Tibial artery (tissue), 4 donors: ENCODE data around the gene PRRC2C.

Experiments
- DNase-seq, 2 donors: peaks; one replicate each; pipeline ENCODE4 v3.0.0-alpha.2; 2019
- H3K27ac ChIP-seq, 2 donors: fragments of 200-600 bp; sonication (generic) in 1 of 2; 1 replicate in 1 of 2; 2 replicates in 1 of 2; pipeline ENCODE4 v1.5.1; 2018 to 2019; ENCODE audit warnings: mild to moderate bottlenecking in 1 of 2
- H3K27me3 ChIP-seq, 2 donors: fragments of 200-600 bp; sonication (generic) in 1 of 2; one replicate each; pipeline versions ENCODE4 v1.5.1 to v1.6.0; 2016 to 2019
- H3K36me3 ChIP-seq, 3 donors: fragments of 200-600 bp; sonication (generic) in 2 of 3; one replicate each; pipeline ENCODE4 v1.5.1; 2016 to 2019; ENCODE audit warnings: mild to moderate bottlenecking in 2 of 3
- H3K4me1 ChIP-seq, 4 donors: fragments of 200-600 bp; sonication (generic) in 2 of 4; 1 replicate in 3 of 4; 2 replicates in 1 of 4; pipeline ENCODE4 v1.5.1; 2016 to 2019
- H3K4me3 ChIP-seq, 2 donors: fragments of 200-600 bp; sonication (generic) in 1 of 2; 1 replicate in 1 of 2; 2 replicates in 1 of 2; pipeline ENCODE4 v1.5.1; 2018 to 2019; ENCODE audit warnings: mild to moderate bottlenecking in 2 of 2
- H3K9me3 ChIP-seq, 3 donors: fragments of 200-600 bp; sonication (generic) in 1 of 3; one replicate each; pipeline ENCODE4 v1.5.1; 2016 to 2019
- CTCF ChIP-seq, 2 experiments: fragments of 200-600 bp in 1 of 2; fragments of 450-650 bp in 1 of 2; IDR thresholded peaks; one replicate each; pipeline ENCODE4 v1.5.1; 2017 to 2019; ENCODE audit warnings: antibody characterized with exemption in 2 of 2, mild to moderate bottlenecking in 1 of 2, moderate library complexity in 1 of 2
- intact Hi-C: fragments of 100-400 bp; cut with DNase I; formaldehyde crosslinking; loops from one replicate; pipeline ENCODE4 v1.15.0; 2023; ENCODE audit warnings: low total_unique reads

Gene PRRC2C

GRCh38 chr1:171500304-171500703 is 15.0 kb downstream of the PRRC2C start:
- no peak for TF ChIP-seq CTCF (IDR thresholded peaks at IDR 0.05)
- intact Hi-C loops: no loop called here
- Histone ChIP-seq H3K36me3 (no peaks in the 10 kb centered on the region), H3K27ac (no peak overlapping the region), H3K4me3 (no peak overlapping the region), H3K9me3 (no peaks in the 10 kb centered on the region), H3K4me1 (peaks cover 0 to 80% (median 21%) of the 10 kb centered on the region in 4 donors), H3K27me3 (no peaks in the 10 kb centered on the region)
- no peak for DNase-seq

- Histone ChIP-seq H3K4me1 (peaks cover 0 to 80% (median 24%) of the 10 kb centered on the region in 4 donors), H3K36me3 (no peaks in the 10 kb centered on the region), H3K27ac (no peak overlapping the region), H3K9me3 (no peaks in the 10 kb centered on the region), H3K27me3 (no peaks in the 10 kb centered on the region), H3K4me3 (no peak overlapping the region)
- TF ChIP-seq CTCF (IDR thresholded peaks at IDR 0.05): no peak
- no peak for DNase-seq
- intact Hi-C loops: no loop called here
Measured at GRCh38 chr1:171500803-171501202, 15.5 kb downstream of the PRRC2C start.

- DNase-seq: no peak
- Histone ChIP-seq H3K27ac (no peak overlapping the region), H3K9me3 (no peaks in the 10 kb centered on the region), H3K4me3 (no peak overlapping the region), H3K36me3 (no peaks in the 10 kb centered on the region), H3K27me3 (no peaks in the 10 kb centered on the region), H3K4me1 (peaks cover 0 to 80% (median 31%) of the 10 kb centered on the region in 4 donors)
- TF ChIP-seq CTCF (IDR thresholded peaks at IDR 0.05): no peak
- intact Hi-C loops: no loop called here
Measured at GRCh38 chr1:171501305-171502024, 16.1 kb downstream of the PRRC2C start.

GRCh38 chr1:171506525-171507304 is 21.4 kb downstream of the PRRC2C start:
- H3K36me3 ChIP-seq: no peaks in the 10 kb centered on the region
- H3K4me3 ChIP-seq: no peak overlapping the region
- H3K27ac ChIP-seq: no peak overlapping the region
- intact Hi-C loops: no loop called here
- TF ChIP-seq CTCF (IDR thresholded peaks at IDR 0.05): no peak
- H3K27me3 ChIP-seq: no peaks in the 10 kb centered on the region
- no peak for DNase-seq
- no peaks in the 10 kb centered on the region for H3K9me3 ChIP-seq
- H3K4me1 ChIP-seq: peaks cover 0 to 74% (median 26%) of the 10 kb centered on the region in 4 donors

GRCh38 chr1:171507435-171507834 is 22.1 kb downstream of the PRRC2C start:
- no peaks in the 10 kb centered on the region for H3K9me3 ChIP-seq
- peaks cover 0 to 67% (median 26%) of the 10 kb centered on the region in 4 donors for H3K4me1 ChIP-seq
- DNase-seq: no peak
- no peak overlapping the region for H3K4me3 ChIP-seq
- no peaks in the 10 kb centered on the region for H3K36me3 ChIP-seq
- no peak for TF ChIP-seq CTCF (IDR thresholded peaks at IDR 0.05)
- intact Hi-C loops: no loop called here
- H3K27ac ChIP-seq: no peak overlapping the region
- no peaks in the 10 kb centered on the region for H3K27me3 ChIP-seq
